Ectodermal cell (in vitro differentiated cells): ENCODE measurements around the gene POP7.

Experiments used
- H3K27ac ChIP-seq: 2 replicates; pipeline ENCODE4 v1.7.0; 2013; ENCODE audit warnings: mild to moderate bottlenecking, low read depth, low read length; ENCODE audit not compliant: insufficient read depth, poor library complexity, severe bottlenecking
- H3K27me3 ChIP-seq: 2 replicates; pipeline ENCODE4 v1.7.0; 2013; ENCODE audit warnings: mild to moderate bottlenecking, low read length; ENCODE audit not compliant: insufficient read depth, control insufficient read depth, poor library complexity, severe bottlenecking
- H3K36me3 ChIP-seq: one replicate; pipeline ENCODE4 v1.7.0; 2013; ENCODE audit warnings: low read length; ENCODE audit not compliant: control insufficient read depth, insufficient read depth
- H3K4me1 ChIP-seq: one replicate; pipeline ENCODE4 v1.7.0; 2013; ENCODE audit warnings: low read length; ENCODE audit not compliant: control insufficient read depth, insufficient read depth
- H3K4me3 ChIP-seq: 2 replicates; pipeline ENCODE4 v1.7.0; 2013; ENCODE audit warnings: low read depth, low read length, control low read depth; ENCODE audit not compliant: insufficient read depth
- H3K9me3 ChIP-seq: 2 replicates; pipeline ENCODE4 v1.7.0; 2013; ENCODE audit warnings: mild to moderate bottlenecking, low read length, moderate library complexity; ENCODE audit not compliant: control insufficient read depth
- WGBS, 2 experiments: methylation state at CpG; one replicate each; pipeline ENCODE4 v1.1.7; 2013; ENCODE audit warnings: missing lambda C conversion rate in 2 of 2; 5-methylcytosine and 5-hydroxymethylcytosine counted together

POP7 gene

DNA sequence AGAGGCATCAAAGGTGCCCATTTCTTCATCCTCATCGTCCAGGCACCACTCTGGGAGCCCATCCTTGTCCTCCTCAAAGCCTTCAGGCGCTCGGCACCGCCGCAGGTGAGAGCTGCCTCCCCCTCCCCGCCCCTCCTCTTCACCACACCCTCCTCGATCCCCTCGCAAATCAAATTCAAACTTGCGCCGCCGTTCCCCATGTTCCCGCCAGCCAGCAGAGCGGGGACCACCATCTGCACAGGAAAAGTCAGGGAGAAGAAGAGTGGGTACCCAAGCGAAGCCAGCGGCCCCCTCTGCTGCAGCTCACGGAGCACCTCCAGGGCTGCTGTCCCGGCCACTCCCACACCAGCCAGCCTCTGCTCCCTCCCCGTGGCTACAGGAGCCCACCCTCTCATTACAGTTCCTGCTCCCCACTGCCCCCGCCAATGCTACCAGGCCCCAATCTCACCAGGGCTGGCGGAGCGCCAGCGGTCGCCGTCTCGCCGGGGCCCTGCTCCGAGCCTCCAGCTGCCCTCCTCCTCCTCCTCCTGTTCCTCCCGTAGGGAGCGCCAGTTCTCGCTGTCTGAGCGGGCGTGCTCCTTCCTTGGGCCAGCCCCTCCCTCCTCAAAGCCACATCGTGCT is 19.6 kb upstream of the POP7 start:
- Histone ChIP-seq H3K27ac (no peak overlapping the region), H3K4me3 (no peak overlapping the region), H3K36me3 (peaks cover 50% of the 10 kb centered on the region), H3K4me1 (peaks cover 5% of the 10 kb centered on the region), H3K9me3 (no peaks in the 10 kb centered on the region), H3K27me3 (no peaks in the 10 kb centered on the region)
- WGBS, 2 experiments = 93 to 96% methylated on average over 33 of the region's 33 CpGs

DNA sequence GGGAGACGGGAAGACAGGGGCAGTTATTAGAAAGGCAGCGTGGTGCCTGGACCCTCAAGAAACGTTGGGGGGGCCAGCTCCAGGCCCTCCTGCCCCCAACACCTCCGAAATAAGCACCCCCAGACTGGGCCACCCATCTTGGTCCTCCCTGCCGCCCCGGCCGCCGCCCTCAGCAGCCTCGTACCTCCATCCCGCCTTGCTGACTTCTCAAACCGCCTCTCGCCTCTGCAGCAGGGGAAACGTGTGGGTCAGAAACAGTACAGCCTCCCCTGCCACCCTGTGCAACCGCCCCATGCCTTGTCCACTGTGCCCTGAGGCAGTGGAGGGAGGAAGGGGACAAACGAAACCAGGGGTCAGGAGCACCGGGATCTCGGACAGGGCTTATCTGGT is 19.1 kb upstream of the POP7 start:
- no peaks in the 10 kb centered on the region for H3K27me3 ChIP-seq
- H3K4me3 ChIP-seq = no peak overlapping the region
- no peaks in the 10 kb centered on the region for H3K9me3 ChIP-seq
- H3K4me1 ChIP-seq = peaks cover 7% of the 10 kb centered on the region
- 93 to 95% methylated on average over 17 of the region's 17 CpGs for WGBS, 2 experiments
- no peak overlapping the region for H3K27ac ChIP-seq
- peaks cover 50% of the 10 kb centered on the region for H3K36me3 ChIP-seq

DNA sequence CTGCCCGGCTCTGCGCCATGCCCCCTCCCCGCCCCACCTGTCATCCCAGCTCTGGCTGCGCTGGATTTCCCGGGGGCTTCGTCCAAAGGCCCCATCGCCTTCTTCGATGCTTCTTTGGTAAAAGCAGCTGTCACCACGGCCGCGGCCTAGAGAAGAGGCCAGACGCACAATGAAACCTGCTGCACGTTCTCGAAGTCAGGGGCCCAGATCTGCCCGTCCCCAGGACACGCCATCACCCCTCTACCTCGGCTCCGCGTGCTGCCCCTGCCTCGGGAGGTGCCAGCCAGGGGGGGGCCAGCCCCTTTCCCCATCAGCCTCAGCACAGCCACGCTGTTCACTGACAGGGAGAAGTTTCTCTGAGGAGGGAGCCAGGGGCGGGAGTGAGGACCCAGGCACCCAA is 18.7 kb upstream of the POP7 start:
- Histone ChIP-seq H3K4me1 (peaks cover 11% of the 10 kb centered on the region), H3K27ac (no peak overlapping the region), H3K4me3 (no peak overlapping the region), H3K36me3 (peaks cover 48% of the 10 kb centered on the region), H3K27me3 (no peaks in the 10 kb centered on the region), H3K9me3 (no peaks in the 10 kb centered on the region)
- WGBS, 2 experiments = 94 to 95% methylated on average over 22 of the region's 22 CpGs

DNA sequence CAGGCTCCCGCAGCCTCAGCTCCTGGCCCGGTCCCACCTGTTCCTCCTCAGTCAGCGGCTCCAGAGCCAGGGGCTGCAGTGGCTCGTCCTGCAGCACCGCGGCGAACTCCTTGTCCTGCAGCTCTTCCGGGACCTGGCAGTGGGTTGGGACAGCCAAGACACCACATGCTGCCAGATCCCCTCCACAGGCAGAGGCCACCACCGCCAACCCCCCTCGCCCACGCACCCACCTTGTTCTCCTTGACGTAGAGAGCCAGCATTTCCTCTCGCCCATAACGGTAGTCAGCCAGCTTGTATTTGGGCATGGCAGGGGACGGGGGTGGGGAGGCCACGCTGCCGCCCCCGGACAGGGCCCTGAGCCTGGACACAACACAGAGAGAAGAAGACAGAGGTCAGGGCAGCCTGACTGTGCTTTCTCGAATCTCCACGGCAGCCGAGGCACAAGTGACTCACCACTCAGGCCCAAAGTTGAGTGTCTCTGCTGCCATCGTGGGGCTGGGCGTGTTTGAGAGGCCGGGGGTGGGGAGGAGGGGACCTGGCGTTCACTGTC is 18.1 kb upstream of the POP7 start:
- Histone ChIP-seq H3K36me3 (peaks cover 42% of the 10 kb centered on the region), H3K27ac (no peak overlapping the region), H3K27me3 (no peaks in the 10 kb centered on the region), H3K4me1 (peaks cover 17% of the 10 kb centered on the region), H3K9me3 (no peaks in the 10 kb centered on the region), H3K4me3 (no peak overlapping the region)
- 95 to 96% methylated on average over 25 of the region's 25 CpGs for WGBS, 2 experiments

DNA sequence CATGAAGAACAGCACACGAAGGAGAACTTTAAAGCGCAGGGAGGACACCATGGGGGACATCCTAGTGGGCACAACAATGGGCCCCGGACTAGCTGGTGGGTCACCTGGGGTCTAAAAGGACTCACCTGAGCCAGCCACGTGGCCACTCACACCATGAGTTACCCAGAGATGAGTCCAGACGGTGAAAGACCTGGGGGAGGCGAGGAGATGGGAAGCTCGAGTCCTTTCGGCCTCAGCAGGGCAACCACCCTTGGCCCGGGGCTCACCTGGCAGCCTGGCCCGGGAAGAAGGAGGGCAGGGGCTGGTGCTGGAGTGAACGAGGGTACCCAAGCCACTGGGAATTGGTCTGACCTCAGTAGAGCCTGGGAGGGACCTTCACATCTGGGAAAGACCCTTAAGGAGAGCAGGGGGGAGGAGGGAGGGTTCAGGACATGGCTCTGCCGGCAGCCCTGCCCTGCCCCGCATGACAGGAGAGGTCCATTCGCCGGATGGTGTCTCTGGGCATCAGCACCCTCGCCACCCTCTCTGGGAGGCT is 17.5 kb upstream of the POP7 start:
- WGBS, 2 experiments = 94 to 95% methylated on average over 16 of the region's 16 CpGs
- Histone ChIP-seq H3K36me3 (peaks cover 38% of the 10 kb centered on the region), H3K27ac (no peak overlapping the region), H3K27me3 (no peaks in the 10 kb centered on the region), H3K9me3 (no peaks in the 10 kb centered on the region), H3K4me1 (peaks cover 18% of the 10 kb centered on the region), H3K4me3 (no peak overlapping the region)

DNA sequence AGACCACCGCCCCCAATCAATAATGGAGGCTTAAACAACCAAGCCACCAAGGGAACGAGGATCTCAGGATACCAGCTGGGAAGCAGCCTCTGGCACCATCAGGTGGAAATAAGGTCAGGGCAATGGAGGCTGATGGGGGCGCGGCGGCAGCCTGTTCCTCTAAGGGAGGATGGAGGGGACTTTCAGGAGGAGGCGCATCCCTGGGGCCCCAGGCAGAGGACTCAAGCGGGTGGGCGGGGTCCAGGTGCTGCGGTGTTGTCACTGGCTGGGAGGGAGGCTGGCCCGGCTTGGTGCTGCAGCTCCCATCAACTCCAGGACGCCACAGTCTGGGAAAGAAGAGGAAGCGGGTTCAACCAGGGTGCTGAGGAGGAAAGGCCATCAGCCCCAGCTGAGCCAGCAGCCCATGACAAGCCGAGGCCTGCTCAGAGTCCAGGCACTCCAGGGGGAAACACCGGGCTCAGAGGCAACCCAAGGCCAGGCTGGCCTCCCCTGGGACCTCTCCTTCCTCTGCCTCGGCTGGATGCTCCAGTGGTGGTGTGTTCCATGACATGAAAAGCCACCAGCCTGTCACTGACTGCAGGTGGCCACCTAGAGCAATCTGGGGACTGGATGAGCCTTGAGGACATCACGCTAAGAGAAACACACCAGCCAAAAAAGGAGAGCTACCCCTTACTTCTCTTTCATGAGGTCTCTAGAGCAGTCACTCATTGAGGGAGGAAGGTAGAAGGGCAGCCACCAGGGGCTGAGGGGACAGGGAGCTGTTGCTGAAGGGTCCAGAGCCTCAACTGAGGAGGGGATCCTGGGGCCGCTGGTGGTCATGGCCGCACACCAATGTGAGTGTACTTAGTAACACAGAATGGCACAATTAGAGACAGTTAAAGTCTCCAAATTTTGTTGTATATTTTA is 16.4 kb upstream of the POP7 start:
- Histone ChIP-seq H3K9me3 (no peaks in the 10 kb centered on the region), H3K27ac (no peak overlapping the region), H3K4me1 (peaks cover 18% of the 10 kb centered on the region), H3K27me3 (no peaks in the 10 kb centered on the region), H3K36me3 (peaks cover 33% of the 10 kb centered on the region), H3K4me3 (no peak overlapping the region)
- WGBS, 2 experiments = 92 to 93% methylated on average over 18 of the region's 18 CpGs

DNA sequence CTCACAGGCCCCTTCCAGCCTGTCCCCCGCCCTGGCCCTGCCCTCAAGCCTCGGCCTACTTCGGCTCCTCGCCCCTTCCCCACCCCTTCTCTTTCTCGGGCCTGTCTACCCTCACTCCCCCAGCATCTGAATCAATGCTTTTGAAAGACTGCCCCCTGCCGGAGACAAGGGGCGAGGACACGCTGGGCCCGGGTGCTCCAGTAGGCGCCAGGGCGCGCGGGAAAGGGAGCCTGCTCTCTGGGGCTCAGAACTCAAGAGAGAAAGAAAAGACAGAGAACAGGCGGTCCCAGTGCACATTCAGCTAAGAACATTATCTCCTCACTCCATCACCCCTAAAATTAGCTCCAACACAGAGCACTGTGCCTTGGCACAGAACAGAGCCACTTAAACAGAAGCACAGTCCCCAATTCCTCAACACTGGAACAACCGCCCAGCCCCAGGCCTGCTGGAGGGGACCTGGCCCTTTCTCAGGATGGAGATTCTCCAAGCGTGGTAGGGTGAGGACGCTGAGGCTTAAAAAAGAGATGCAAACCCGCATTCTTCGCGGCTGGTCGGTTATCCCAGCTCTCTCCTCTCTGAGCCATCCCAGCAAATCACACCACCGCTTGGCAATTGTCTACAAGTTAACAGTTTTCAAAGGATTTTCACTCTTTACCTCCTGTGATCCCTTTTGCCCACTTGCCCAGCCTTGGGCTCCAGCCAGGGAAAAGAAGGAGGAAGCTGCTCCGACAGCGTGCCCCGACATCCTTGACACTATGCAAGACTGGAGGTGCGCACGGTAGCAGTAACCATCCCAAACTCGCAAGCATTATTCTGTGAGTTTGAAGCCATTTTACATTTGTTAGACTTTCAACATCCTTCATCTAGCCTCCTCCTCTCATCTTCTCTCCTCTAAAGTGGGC is 14.0 kb upstream of the POP7 start:
- peaks cover 15% of the 10 kb centered on the region for H3K36me3 ChIP-seq

DNA sequence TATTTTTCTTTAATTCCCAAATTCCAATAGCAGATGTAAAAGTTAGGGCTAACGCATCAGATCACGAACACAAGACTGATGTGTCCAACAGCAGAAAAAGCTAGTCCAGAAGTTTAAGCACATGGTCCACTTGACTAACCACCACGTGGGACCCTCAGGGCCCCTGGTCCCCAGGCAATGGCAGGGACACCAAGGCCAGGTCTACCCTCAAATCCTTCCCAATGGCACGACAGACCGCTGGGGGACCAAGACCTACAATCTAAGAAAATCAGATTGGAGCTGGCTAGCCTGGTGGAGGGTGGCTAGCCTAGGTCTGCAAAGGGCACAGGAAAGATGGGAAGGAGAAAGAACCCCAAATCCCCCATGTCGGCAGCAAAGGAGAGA is 13.4 kb upstream of the POP7 start:
- H3K4me1 ChIP-seq = peaks cover 18% of the 10 kb centered on the region
- H3K27ac ChIP-seq = no peak overlapping the region
- peaks cover 8% of the 10 kb centered on the region for H3K36me3 ChIP-seq
- H3K4me3 ChIP-seq = peak overlapping the region; percentile 92
- no peaks in the 10 kb centered on the region for H3K9me3 ChIP-seq
- WGBS, 2 experiments = 58 to 62% methylated on average over 6 of the region's 6 CpGs
- H3K27me3 ChIP-seq = peaks cover 15% of the 10 kb centered on the region

More for the DNA sequence above, 14.0 kb upstream of the POP7 start:
- 18 to 19% methylated on average over 28 of the region's 28 CpGs for WGBS, 2 experiments
- Histone ChIP-seq H3K4me1 (peaks cover 18% of the 10 kb centered on the region), H3K9me3 (no peaks in the 10 kb centered on the region), H3K27ac (peak overlapping the region; percentile 38), H3K27me3 (peaks cover 15% of the 10 kb centered on the region), H3K4me3 (peak overlapping the region; percentile 92)

DNA sequence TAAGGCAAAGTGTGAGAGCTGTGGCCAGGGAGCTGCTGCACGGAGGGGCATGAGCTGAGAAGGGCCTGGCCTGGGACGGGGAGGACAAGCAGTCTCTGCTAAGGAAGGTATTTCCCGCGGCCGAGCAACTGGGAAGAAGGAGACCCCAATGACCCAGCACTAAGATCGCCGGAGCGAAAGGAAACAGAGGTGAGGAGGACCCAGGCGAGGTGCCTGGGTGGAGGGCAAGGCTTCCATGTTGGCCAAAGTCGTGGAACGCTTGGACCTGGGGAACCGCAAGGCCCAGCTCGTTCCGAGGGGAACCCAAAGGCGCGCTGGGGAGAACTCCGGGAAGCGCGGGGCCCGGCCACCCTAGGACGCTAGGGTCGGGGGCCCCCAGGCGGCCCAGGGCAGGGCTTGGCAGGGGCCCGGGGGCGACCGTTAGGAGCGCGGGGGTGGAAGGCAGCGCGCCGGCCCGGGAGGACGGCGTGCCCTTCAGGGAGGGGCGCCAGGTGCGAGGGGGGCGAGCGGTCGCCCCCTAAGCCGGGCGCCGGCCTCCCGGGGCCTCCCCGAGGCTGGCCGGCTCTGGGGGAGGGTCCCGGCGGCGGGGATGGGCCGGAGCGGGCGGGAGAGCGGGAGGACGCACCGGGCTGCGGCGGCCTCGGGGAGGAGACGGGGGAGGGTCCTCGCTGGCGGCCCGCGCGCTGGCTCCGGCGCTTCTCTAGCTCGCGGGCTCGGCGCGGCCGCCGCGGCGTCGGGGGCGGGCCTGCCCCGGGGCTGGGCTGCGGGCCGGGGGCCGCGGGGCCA is 12.4 kb upstream of the POP7 start:
- Histone ChIP-seq H3K4me1 (peaks cover 18% of the 10 kb centered on the region), H3K4me3 (peak overlapping the region; percentile 92), H3K36me3 (peaks cover 4% of the 10 kb centered on the region), H3K9me3 (no peaks in the 10 kb centered on the region), H3K27ac (peak overlapping the region; percentile 71), H3K27me3 (peaks cover 15% of the 10 kb centered on the region)
- WGBS, 2 experiments = 0 to 1% methylated on average over 81 of the region's 81 CpGs
